AG04450 (cell line): ENCODE data around the gene TNFRSF14. TPM values are rescaled to one million over a fixed set of nuclear protein-coding genes. Genes with fewer than 3 reads are reported as not detected.

ENCODE experiments used
- CTCF ChIA-PET: fragments of 300-600, 350-600 bp; formaldehyde crosslinking; extraction: SDS; loops from one replicate; lab custom pipeline; 2022; ENCODE audit warnings: antibody characterized with exemption, inconsistent platforms; lab: Charles Lee
- POLR2A ChIA-PET: fragments of 350-600 bp; formaldehyde crosslinking; extraction: SDS; loops from one replicate; lab custom pipeline; 2021; ENCODE audit warnings: antibody characterized with exemption, inconsistent platforms; lab: Yijun Ruan, JAX
- DNase-seq: peaks from one replicate; pipeline ENCODE4 v3.0.0-alpha.2; 2011; ENCODE audit warnings: low read depth, low spot score
- H3K27ac ChIP-seq: one replicate; pipeline ENCODE4 v1.5.1; 2012; ENCODE audit warnings: low read depth, low read length, control low read depth
- H3K27me3 ChIP-seq: one replicate; pipeline ENCODE4 v1.6.0; 2012; ENCODE audit warnings: low read length; ENCODE audit not compliant: control insufficient read depth, insufficient read depth
- H3K4me3 ChIP-seq: 2 replicates; pipeline ENCODE4 v1.5.1; 2011; ENCODE audit warnings: mild to moderate bottlenecking, low read depth, low read length, control low read depth
- H3K9me3 ChIP-seq: 2 replicates; pipeline ENCODE4 v1.5.1; 2012; ENCODE audit warnings: low read length; ENCODE audit not compliant: control insufficient read depth, insufficient read depth
- polyA plus RNA-seq: library from polyadenylated mRNA; depleted of rRNA; stranded (reverse); fragments of >200 nt; gene quantifications from 2 replicates; pipeline ENCODE4 v1.2.3, GENCODE V29; 2011
- TF ChIP-seq, protein P1 (sequence below): IDR thresholded peaks from 2 replicates; pipeline ENCODE4 v1.5.1; 2011; ENCODE audit warnings: low read depth, low read length, control low read depth, inconsistent platforms

TNFRSF14 gene
- polyA plus RNA-seq, 1 experiment: 5.4 TPM

DNA sequence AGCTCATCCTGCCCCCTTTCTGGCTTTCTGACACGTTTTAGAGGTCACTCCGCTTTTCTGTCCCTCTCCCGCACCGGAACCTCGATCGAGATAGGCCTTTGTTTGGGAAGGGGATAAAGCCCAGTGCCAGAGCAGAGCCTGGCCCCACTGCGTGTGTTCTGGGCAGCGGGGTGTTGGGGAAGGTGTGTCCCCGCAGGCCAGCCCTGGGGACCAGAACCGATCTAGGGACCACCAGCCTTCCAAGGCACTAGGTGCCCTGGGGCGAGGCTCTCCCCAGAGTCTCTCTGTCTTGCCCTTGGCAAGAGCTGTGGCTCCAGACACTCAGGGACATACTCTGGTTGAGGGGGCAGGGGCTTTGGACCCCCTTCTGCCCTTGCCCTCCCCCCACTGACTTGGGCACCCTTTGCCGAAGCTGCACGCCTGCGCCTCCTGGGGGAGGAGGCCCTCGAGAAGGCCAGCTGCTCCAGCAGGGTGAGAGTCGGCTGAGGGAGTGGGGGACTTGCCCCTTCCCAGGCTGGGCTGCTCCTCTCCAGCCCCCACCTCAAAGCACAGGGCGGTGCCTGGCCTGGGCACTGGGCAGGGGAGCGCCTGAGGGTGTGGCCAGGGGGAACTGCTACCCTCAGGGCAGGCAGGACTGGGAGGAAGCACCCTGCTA, 46.8 kb downstream of the TNFRSF14 start:
- DNase-seq: no peak
- Histone ChIP-seq H3K4me3 (no peak overlapping the region), H3K27me3 (peaks cover 7% of the 10 kb centered on the region), H3K27ac (no peak overlapping the region), H3K9me3 (peaks cover 5% of the 10 kb centered on the region)
- POLR2A ChIA-PET: interaction anchor here (0.6 kb wide), 1 partner anchor 190 kb away, joined by 3 read pairs; no protein-coding TSS in a partner anchor
- TF ChIP-seq, protein P1, sequence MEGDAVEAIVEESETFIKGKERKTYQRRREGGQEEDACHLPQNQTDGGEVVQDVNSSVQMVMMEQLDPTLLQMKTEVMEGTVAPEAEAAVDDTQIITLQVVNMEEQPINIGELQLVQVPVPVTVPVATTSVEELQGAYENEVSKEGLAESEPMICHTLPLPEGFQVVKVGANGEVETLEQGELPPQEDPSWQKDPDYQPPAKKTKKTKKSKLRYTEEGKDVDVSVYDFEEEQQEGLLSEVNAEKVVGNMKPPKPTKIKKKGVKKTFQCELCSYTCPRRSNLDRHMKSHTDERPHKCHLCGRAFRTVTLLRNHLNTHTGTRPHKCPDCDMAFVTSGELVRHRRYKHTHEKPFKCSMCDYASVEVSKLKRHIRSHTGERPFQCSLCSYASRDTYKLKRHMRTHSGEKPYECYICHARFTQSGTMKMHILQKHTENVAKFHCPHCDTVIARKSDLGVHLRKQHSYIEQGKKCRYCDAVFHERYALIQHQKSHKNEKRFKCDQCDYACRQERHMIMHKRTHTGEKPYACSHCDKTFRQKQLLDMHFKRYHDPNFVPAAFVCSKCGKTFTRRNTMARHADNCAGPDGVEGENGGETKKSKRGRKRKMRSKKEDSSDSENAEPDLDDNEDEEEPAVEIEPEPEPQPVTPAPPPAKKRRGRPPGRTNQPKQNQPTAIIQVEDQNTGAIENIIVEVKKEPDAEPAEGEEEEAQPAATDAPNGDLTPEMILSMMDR: no peak
- CTCF ChIA-PET: no interaction called here

GRCh38 chr1:2603521-2604155, 47.5 kb downstream of the TNFRSF14 start:
- Histone ChIP-seq H3K27ac (no peak overlapping the region), H3K9me3 (peaks cover 6% of the 10 kb centered on the region), H3K27me3 (peaks cover 8% of the 10 kb centered on the region), H3K4me3 (no peak overlapping the region)
- TF ChIP-seq, protein P1: no peak
- ChIA-PET CTCF (no interaction called here), POLR2A (no interaction called here)
- no peak for DNase-seq

DNA sequence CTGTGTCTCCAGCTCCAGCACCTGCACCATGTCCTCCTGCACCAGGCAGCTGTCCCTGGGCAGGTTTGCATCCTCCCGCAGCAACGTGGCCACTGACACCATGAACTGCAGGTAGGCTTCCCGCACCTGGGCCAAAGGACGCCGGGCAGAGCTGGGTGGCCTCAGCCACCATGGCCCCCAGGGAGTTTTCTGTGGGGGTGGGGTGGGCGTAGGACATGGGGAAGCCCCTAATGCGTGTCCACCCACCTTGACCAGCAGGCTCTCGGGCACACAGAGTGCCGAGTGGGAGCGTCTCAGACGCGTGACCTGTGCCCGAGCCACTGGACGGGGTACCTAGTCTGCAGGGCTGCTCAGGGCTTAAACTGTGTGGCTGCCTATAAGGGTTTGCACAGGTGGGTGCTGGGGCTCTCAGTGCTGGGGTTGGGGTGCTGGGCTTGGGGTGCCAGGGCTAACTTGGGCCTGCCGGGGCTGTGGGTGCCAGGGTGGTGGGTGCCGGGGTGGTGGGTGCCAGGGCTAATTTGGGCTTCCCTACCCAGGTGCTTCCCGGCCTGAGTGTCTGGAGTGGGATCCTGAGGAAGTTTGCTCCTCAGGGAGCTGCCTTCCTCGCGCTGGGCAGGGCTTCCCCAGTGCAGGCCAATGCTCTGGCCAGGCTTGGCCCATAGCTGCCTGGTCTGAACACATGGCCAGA, 48.1 kb downstream of the TNFRSF14 start:
- DNase-seq: no peak
- H3K27me3 ChIP-seq: peaks cover 8% of the 10 kb centered on the region
- H3K27ac ChIP-seq: no peak overlapping the region
- TF ChIP-seq, protein P1: no peak
- CTCF ChIA-PET: no interaction called here
- no peak overlapping the region for H3K4me3 ChIP-seq
- H3K9me3 ChIP-seq: peaks cover 6% of the 10 kb centered on the region; the same call in 1 of the 2 replicates
- POLR2A ChIA-PET: no interaction called here

- peaks cover 6% of the 10 kb centered on the region; the same call in 1 of the 2 replicates for H3K9me3 ChIP-seq
- POLR2A ChIA-PET: no interaction called here
- H3K27me3 ChIP-seq: peaks cover 10% of the 10 kb centered on the region
- TF ChIP-seq, protein P1: no peak
- H3K27ac ChIP-seq: no peak overlapping the region
- no peak overlapping the region for H3K4me3 ChIP-seq
- DNase-seq: no peak
- CTCF ChIA-PET: no interaction called here
Measured at GRCh38 chr1:2604844-2605508, 48.8 kb downstream of the TNFRSF14 start.
